NOMO-1 treated with dmso at 0.1 percent for 144 hours (cell line): ENCODE data around the gene POLD2.
A peak's percentile ranks its signal among the peaks of the same experiment; 100 is the strongest.

Experiments
- DNase-seq: peaks from one replicate; lab custom pipeline; 2025; ENCODE audit not compliant: unreplicated experiment; lab: John Stamatoyannopoulos, UW

POLD2 gene

DNA sequence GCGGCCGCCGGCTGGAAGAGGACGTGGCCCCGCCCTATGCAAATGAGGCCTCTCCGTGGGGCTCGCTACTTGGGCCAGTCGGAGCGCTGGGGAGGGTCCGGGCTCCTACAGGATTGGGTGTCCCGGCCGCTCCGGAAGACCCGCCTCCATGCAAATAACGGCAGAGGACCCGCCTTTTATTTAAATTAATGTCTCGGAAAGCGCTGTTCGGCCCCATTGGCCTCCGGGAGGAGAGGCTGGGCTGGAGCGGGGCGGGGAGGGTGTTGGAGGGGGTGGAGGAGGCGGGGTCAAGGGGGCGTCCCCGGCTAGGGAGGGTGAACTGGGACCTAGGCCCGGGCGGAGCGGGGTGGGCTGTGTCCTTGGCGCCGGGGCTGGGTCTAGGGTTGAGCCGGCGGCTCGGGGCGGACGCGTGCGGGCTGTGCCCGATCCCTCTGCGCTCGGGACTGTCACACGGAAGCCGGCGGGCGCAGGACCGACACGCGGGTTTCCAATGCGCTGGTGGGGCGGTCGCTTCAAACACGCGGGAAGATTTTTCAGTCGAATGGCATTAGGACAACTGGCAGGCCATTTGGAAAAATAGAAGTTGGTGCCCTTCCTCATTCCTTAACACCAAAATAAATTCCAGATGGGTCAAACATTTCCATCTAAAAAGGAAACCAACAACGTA is 40.7 kb downstream of the POLD2 start:
- DNase-seq, result peak; percentile 99

DNA sequence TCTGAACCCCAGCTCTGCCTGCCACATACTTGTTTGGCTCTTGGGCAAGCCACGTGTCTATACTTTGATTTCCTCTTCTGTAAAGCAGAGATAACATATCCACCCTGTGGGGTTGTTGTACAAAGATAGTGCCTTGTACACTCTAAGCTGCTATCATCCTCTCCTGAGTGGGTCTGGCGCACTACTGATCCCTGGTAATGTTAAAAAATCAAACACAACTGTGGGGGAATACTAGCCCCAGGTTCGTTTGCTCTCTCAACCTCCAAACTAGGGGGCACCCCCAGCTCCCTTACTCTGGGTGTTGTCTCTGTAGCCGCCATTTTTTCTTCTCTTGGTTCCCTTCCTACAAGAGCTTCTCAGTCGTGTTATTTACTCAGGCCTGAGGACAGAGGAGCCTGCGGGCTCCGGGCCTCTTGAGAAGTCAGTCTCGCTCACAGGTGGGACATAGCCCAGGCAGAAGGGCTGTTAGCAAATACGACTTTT is 42.0 kb downstream of the POLD2 start:
- no peak for DNase-seq

DNA sequence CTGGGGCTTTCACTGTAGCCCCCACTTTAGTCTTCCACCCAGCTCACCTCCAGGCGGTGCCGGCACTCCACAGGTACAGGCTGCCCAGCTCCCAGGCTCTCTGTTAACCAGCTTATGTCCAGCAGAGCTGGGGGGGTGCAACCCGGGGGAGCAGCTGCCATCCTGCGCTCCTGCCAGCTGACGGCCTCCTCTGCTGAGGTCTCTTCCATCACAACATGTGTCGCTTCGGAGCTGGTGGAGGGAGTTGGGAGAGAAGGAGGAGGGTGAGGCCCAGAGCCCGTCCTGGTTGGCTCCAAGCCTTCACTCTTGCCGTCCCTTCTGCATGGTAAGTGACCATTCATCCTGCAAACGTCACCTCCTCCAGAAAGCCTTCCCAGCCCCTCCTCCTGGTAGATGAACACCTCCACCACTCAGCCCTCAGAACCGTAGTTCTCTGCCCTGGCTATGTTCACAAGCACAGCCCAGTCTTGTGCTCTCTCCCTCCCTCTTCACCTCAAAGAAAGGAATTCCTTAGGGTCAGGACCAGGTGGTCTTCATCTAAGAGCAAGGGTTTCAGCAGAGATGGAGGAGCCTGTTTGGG is 42.6 kb downstream of the POLD2 start:
- DNase-seq, result no peak

DNA sequence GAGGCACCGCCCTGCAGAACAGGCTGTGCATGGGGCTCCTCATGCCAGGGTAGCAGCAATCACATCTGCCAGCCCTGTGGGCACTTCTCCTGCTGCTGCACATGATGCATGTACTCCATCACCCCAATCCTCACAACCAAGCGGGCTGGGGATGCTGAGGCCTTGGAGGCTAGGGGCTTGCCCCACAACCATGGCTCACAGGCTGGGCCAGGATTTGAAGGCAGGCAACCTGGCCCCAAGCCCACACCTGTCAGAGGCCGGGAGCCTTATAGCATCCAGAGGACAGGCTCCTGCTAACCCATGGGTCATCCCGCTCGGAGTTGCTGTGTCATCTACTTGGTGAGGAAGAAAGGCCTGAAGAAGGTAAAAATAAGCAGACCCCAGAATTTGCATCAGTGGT is 43.2 kb downstream of the POLD2 start:
- DNase-seq, result no peak

DNA sequence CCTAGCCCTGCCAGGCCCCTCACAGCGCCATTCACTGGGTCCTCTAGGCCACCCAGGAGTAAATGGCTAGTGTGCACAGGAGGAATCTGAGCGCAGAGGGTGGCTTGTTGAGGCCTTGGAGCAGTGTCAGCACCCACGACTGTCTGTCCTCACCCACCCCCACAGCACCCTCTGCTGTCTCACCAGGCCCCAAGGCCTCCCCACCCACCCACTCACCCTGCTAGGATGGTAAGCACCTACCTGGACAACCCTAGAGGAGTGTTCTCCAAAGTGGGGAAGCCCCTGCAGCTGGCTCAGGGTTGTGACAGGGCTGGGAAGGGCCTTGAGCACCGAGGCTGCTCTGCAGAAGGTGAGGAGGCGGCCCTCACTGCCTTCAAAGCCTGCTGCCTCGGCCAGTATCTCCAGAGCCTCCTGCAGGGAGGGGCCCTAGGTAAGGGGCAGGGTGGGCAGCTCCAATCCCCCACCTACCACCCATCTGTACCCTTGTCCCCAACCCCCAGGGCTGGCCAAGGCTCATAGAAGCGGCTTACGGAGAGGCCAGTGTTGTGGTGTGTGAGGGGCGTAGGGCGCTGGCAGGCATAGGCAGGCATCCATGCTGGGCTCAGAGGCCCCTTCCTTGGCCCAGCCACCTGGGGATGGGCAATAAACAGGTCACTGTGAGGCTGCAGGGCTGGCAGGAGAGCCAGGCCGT is 43.9 kb downstream of the POLD2 start:
- DNase-seq, result no peak

DNA sequence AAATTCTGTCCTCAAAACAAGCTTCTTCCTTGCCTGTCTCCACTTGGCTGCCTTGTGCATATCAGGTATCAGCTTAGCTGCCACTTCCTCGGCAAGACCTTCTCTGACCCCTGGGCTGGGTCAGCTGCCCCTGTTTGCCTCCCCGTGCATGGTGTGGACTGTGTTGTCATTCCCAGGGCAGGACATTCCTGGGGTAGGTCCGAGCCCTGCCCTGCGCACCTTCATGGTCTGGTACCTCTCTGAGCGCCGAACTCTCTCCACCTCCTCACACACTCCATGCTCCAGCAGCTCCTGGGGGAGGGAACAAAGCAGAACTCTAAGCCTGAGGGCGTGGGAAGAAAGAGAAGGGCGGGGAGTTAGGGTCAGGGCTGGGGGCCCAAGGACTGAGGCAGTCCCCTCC is 44.8 kb downstream of the POLD2 start:
- DNase-seq, result no peak

DNA sequence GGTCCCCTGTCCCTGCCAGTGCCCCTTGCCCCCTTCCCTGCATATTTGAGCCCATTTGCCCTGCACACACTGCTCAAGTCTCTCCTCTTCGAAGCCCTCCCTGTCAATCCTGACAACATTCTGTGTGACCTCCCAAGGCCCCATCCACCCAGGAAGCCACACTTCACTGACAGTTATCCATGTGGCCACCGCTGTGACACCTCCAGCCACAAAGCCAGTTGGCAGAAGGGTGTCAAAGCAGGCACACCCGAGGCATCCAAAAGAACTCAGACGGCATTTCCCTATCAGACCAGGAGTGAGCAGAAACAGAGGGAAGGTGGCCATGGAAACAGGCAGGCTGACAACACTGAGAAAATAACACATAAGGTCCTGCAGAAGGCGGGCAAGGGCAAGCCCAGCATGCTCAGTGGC is 45.7 kb downstream of the POLD2 start:
- DNase-seq, result no peak

DNA sequence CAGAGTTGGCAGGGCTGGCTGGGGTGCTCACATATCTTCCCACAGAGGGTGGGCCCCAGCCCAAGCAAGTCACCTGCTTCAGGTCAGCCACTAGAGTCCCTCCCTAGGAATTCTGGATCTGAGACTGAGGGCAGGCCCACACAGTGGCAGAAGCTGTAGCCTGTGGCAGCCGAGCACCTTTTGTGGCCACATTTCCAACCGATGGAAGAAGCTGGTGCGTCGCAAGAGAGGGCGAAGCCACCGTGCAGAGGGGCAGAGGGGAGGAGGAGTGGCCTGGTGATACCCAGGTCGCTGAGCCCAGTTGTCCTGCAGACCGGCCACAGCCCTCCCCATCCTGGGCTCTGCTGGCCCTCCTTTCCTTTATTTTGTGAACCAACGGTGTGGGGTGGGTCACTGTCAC is 46.3 kb downstream of the POLD2 start:
- no peak for DNase-seq

DNA sequence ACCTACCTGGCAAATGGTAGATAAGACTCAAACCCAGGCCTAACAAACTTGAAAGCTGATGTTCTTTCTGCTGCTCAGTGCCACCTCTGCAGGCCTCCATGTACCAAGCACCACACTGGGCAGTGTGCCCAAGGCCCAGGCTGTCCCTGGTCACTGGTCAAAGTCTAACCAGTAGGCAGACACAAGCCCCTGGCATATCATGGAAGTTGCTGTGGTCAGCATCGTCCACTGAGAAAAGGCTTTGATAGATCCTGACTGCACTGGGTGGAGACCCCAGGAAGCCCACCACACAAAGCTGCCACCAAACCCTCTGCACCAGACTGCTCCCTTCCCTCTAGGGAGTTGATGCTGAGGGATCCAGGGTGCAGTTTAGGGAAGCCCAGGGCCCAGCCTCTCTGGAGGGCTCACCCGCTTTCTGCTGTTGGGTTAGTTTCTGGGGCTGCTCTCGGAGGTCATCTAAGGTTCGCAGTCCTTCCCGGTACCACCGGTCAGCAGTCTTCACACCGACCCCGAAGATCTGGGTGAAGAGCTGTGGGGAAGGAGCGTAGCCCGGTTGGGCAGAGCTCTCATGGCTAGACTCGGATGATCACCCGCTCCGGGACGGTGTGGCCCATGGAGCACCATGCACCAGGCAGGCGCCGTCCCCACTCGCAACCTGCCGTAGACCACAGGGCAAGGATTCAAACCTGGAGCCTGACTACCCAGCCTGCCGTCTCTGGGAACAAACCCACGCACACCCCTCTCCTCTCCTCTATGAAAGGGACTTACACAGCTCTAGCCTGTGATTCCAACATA is 47.0 kb downstream of the POLD2 start:
- no peak for DNase-seq

DNA sequence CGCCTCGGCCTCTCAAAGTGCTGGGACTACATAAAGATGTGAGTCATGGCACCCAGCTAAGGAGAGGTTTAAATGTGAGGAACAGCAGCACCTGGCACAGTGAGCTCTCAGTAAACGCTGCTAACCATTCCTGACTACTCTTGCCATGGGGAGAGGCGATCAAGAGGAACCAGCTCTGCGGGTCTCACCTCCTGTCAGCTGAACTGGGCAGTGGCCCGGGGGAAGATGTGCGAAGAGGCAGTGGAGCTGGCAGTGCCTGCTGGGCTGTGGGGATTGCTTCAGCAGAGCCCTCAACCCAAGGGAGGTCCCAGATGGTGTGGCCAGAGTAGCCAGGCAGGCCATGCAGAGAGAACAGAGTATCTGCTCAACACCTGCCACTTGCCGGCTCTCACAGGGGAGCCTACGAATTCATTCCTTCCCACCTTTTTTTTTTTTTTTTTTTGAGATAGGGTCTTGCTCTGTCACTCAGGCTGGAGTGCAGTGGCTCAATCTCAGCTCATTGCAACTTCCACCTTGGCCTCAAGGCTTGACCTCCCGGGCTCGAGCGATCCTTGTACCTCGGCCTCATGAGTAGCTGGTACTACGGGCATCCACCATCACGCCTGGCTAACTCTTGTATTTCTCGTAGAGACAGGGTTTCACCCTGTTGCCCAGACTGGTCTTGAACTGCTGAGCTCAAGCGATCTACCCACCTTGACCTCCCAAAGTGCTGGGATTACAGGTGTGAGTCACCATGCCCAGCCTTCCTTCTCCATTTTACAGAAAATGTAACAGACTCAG is 47.9 kb downstream of the POLD2 start:
- no peak for DNase-seq

DNA sequence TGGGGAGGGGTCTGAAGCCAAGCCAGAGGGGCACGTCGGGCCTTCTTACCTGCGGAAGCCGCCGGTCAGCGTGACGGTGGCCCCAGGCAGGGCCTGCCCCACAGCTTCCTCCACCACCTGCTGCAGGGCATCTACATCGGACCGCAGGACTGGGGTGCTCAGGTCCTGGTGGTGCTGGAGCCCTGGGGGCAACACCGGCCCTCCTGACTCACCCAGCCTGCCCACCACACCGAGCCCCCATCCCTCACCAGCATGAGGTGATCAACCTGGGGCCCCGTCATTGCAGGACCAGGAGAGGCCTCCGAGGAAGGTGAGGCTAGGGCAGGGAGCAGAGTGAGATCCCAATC is 49.0 kb downstream of the POLD2 start:
- DNase-seq, result no peak

DNA sequence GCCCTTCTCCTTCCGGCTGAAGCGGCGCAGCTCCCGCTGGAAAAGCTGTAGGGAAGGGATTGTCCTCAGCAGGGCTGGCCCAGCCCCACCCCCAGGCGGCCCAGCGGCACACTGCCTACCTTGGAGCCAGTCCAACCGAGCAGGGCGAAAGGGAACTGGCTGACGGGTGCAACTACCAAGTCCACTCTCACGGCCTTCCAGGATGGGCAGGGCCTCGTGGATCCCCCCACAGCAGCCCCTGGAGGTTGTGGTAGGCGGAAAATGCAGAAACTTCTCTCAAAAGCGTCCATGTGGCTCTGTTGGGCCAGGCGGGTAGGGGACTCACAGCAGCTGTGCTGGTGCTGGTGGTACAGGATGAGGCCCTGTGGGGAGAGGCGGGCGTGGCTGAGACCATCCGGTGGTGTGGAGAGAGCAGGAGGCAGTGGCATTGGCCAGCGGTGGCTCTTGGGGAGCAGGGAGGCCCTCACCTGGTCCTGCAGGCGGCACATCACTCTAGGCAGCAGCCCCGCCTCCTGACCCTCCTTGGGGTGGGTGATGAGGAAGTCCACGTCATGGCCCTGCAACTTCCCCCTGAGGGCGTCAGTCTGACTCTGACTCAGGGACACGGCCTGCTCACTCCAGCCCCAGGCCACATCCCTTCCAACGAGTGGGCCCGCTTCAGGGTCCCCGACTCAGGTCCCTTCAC is 49.5 kb downstream of the POLD2 start:
- peak; percentile 62 for DNase-seq

DNA sequence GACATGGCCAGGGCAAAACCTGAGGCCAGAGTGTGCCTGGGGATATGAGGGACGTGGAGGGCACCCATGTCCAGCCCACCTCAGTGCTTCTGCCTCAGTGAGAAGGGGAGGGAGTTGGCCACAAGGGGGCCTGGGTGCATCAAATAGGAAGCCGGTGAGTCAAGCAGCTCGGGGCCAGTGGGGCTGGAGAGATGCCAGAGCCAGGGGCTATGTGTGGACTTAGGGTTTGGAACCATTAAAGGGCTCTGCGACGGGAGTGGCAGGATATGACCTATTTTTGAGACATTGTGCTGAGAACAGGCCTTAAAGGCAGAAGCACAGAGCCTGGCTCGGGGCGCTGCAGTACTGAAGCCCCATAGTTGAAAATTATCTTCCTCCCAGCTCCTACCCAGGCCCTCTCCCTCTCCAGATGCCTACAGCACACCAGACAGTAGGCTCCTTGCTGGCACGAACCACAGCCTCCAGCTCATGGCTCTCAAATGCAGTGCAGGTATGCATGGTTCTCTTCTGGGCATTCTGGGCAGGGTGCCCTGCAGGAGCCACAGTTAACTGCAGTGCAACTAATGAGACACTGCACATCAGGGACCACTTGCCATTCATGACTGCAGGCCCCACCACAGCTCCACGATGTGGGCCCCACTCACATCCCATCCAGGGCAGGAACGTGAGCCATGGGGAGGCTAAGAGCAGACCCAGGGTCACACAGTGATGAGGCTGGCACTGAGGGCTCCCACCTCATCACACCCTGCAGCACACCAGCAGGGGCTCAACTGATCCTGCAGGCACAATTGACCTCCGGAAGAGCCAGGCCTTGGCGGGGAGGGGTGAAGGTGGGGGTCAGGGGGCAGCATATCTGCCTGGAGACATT is 50.8 kb downstream of the POLD2 start:
- no peak for DNase-seq

DNA sequence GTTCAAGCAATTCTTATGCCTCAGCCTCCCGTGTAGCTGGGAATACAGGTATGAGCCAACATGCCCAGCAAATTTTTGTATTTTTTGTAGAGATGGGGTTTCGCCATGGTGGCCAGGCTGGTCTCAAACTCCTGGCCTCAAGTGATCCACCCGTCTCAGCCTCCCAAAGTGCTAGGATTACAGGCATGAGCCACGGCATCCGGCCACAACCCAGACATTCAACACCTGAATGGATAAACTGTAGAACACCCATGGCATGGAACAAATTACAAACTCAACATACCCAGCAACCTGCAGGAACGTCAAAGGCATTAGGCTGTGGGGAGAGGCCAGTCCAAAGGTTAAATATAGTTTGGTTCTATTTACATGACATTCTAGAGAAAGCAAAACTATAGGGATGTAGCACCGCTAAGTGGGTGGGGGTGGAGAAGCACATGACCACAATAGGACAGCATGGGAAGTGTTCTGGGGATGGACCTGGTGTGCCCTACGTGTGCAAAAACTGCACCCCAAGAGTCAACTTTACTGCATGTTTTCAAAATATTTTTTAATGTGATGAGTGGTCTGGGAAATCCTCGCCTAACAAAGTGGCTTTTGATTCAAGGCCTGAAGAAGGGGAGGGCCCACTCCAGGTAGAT is 51.5 kb downstream of the POLD2 start:
- DNase-seq, result no peak

DNA sequence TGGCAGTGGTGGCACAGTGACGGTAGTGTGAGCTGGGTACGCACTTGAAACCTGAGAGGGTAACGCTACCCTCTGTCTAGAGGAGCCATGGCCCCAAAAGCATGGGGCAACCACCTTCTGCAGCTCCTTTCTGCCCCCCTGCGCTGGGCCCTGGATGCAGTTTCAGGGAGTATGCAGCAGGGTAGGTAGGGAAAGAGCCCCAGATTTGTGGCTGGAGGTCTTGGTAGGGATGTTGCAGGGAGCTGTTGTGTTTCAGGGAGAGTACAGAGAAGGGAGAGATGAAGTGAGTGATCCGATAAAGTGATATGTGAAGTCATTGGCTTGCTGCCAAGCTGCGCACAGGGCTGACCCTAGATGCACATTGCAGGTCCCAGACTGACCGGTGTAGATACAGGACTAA is 55.3 kb downstream of the POLD2 start:
- DNase-seq, result no peak

DNA sequence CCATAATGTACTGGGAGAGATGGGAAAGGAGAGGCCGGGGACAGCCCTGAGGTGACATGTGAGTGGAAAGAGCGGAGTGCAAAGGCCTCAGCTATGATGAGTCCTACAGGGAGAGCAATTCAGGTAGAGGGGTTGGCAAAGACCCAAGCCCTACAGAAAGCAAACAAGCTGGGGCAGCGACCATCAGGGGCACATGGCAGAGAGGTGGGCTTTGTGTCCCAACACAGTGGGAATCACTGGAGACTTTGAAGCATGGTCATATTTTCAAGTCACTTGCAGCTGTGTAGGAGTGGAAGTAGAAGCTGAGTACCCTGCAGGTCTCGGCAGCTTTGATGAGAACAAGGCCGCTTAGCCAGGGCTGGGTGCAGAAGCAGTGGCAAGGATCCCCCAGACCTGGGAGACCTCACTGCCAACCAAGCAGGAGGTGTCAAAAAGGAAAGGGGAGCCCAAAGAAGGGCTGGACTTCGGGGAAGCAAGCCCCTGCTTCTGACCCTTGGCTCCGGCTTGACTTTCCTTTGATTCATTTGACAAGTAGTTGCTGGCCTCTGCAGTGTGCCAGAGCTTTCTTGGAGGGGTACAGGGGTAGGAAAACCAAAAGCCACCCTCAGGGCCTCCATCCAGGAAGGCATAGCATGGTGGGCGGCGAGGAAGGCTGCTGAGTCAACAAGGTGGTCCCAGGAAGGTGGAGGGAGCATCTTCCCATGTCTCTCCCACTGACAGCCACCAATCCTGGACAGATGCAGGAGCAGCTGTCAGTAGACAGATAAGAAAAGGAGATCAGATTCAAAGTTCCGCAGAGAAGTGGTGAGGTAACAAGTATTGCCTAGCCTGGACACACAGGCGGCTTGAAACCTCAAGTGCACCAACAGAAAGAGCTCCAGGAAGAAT is 56.0 kb downstream of the POLD2 start:
- no peak for DNase-seq

DNA sequence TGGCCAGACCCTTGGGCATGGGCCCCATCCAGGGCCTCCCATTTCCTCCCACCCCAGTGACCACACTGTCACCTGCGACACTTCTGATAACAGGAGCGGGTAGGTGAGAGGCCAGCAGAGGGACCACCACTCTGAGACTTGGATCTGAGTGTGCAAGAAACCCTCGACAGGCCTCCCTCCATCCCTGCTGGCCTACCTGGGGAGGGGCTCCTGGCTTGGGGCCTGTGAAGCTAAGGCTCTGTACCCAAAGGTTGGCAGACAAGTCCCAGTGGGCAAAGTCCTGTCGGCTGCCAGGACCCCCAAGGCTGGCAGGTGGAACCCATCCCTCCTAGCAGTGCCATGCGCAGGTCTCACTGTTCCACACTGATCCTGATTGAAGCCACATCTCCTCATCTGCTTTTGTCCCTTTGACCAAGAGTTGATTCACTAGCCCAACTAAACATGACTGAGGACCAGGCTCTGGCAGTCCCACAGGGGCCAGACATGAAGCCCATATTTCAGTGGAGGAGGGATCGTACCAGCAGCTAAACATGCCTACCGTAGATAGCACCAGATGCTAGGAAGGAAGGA is 56.8 kb downstream of the POLD2 start:
- no peak for DNase-seq

DNA sequence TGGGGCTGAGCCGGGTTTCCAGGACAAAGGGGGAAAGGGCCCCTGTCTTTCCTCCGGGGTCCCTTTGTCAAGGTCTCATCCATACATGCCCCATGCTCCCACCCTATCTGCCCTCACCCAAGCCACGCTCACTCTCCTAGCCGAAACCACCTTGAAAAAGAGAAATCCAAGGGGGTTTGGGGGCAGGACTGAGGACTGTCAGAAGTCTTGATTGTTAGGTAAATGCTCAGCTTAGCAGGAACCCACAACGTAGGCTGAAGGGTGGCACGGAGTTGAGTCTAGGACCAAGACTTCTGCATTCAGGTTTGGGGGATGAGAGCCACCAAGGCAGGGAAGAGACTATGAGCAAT is 57.3 kb downstream of the POLD2 start:
- no peak for DNase-seq
